Hepatocyte (in vitro differentiated cells): ENCODE data around the gene HCN2. TPM values are rescaled to one million over a fixed set of nuclear protein-coding genes. Genes with fewer than 3 reads are reported as not detected.

Experiments
- DNase-seq: peaks from one replicate; pipeline ENCODE4 v3.0.0-alpha.2; 2016; ENCODE audit warnings: low spot score
- H2AFZ ChIP-seq: fragments of 200-600 bp; sonication (generic); 2 replicates; pipeline ENCODE4 v1.6.0; 2016; ENCODE audit warnings: antibody characterized with exemption, mild to moderate bottlenecking
- H3K27ac ChIP-seq: fragments of 200-600 bp; sonication (generic); 2 replicates; pipeline ENCODE4 v1.5.1; 2016; ENCODE audit warnings: mild to moderate bottlenecking
- H3K27me3 ChIP-seq: fragments of 200-600 bp; sonication (generic); 2 replicates; pipeline ENCODE4 v1.6.1; 2016
- H3K36me3 ChIP-seq: fragments of 200-600 bp; sonication (generic); replicated peaks from 2 replicates; pipeline ENCODE4 v1.5.1; 2016; ENCODE audit warnings: low read depth; ENCODE audit not compliant: insufficient read depth
- H3K4me1 ChIP-seq: fragments of 200-600 bp; sonication (generic); 2 replicates; pipeline ENCODE4 v1.5.1; 2016; ENCODE audit warnings: mild to moderate bottlenecking, moderate library complexity; ENCODE audit not compliant: insufficient read depth
- H3K4me2 ChIP-seq: fragments of 200-600 bp; sonication (generic); 2 replicates; pipeline ENCODE4 v1.6.0; 2016
- H3K4me3 ChIP-seq: fragments of 200-600 bp; sonication (generic); 2 replicates; pipeline ENCODE4 v1.5.1; 2016; ENCODE audit warnings: mild to moderate bottlenecking
- H3K79me2 ChIP-seq: fragments of 200-600 bp; sonication (generic); 2 replicates; pipeline ENCODE4 v1.6.0; 2017; ENCODE audit warnings: mild to moderate bottlenecking
- H3K9me2 ChIP-seq: fragments of 200-600 bp; sonication (generic); replicated peaks from 2 replicates; pipeline ENCODE4 v1.6.0; 2017; ENCODE audit warnings: mild to moderate bottlenecking; ENCODE audit not compliant: insufficient read depth
- H3K9me3 ChIP-seq: fragments of 200-600 bp; sonication (generic); 2 replicates; pipeline ENCODE4 v1.5.1; 2016; ENCODE audit warnings: low read depth, mild to moderate bottlenecking
- H4K20me1 ChIP-seq: fragments of 200-600 bp; sonication (generic); 2 replicates; pipeline ENCODE4 v1.6.0; 2016; ENCODE audit warnings: mild to moderate bottlenecking; ENCODE audit not compliant: insufficient read depth, poor library complexity, severe bottlenecking
- EZH2 ChIP-seq: fragments of 200-600 bp; sonication (generic); IDR thresholded peaks from 2 replicates; pipeline ENCODE4 v1.6.1; 2016; ENCODE audit warnings: antibody characterized with exemption, mild to moderate bottlenecking, borderline replicate concordance
- EZH2phosphoT487 ChIP-seq: fragments of 200-600 bp; sonication (generic); IDR thresholded peaks from one replicate; pipeline ENCODE4 v1.6.1; 2018; ENCODE audit warnings: antibody characterized with exemption, mild to moderate bottlenecking, low read depth, moderate library complexity; ENCODE audit not compliant: unreplicated experiment, severe bottlenecking
- WGBS: methylation state at CpG from one replicate; pipeline ENCODE4 v1.1.6; 2016; ENCODE audit warnings: low lambda C conversion rate; ENCODE audit errors: missing lambda C conversion rate; 5-methylcytosine and 5-hydroxymethylcytosine counted together
- polyA plus RNA-seq: library from polyadenylated mRNA; unstranded; fragments of >200 nt; fragmentation: Nextera tagmentation; extraction: Ambion mirVana; gene quantifications from 2 replicates; pipeline ENCODE4 v1.2.1, GENCODE V29; 2016
- total RNA-seq: library from RNA; depleted of rRNA; stranded (reverse); fragments of >200 nt; gene quantifications from 2 replicates; pipeline ENCODE4 v1.2.3, GENCODE V29; 2014
- TF ChIP-seq, protein P1 (sequence below): fragments of 200-600 bp; sonication (generic); IDR thresholded peaks from 2 replicates; pipeline ENCODE4 v1.5.1; 2016; ENCODE audit warnings: antibody characterized with exemption, mild to moderate bottlenecking; ENCODE audit not compliant: poor library complexity

HCN2 gene
- total and polyA plus RNA-seq, 2 experiments from 2014 or later = 0.16 to 0.30 TPM

DNA sequence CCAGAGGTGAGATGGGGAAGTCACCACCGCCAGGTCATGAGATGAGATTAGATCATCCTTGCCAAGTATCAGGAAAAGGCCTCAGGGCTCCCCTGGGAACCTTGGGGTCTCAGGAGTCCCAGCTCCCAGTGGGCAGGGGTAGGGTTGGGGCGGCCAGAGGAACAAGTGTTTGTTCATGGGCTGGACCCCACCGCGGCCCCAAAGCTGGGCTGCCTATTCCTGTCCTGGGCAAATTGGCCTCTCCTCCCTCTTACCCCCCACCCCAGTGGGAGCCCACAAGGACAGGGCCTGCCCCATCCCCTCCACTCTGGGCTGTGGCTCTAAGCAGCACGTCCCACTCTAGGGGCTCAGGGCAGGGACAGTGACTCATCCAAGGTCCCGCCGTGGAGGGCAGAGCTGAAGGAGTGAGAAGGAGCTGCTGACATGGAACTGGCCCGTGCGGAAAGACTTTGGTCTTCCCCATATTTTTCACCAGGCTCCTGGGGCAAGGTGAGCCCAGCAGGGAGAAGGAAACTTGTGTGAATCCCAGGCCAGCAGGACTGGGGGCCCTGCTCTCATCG is 4.0 kb upstream of the HCN2 start:
- Histone ChIP-seq H3K4me2 (no peak overlapping the region), H3K79me2 (no peaks in the 10 kb centered on the region), H3K36me3 (no peaks in the 10 kb centered on the region), H3K9me2 (no peaks in the 10 kb centered on the region), H3K9me3 (no peaks in the 10 kb centered on the region), H2AFZ (no peak overlapping the region), H3K4me3 (no peak overlapping the region), H3K27me3 (peaks cover 19% of the 10 kb centered on the region), H3K4me1 (no peaks in the 10 kb centered on the region), H3K27ac (no peak overlapping the region), H4K20me1 (peaks cover 11% of the 10 kb centered on the region)
- TF ChIP-seq, protein P1, sequence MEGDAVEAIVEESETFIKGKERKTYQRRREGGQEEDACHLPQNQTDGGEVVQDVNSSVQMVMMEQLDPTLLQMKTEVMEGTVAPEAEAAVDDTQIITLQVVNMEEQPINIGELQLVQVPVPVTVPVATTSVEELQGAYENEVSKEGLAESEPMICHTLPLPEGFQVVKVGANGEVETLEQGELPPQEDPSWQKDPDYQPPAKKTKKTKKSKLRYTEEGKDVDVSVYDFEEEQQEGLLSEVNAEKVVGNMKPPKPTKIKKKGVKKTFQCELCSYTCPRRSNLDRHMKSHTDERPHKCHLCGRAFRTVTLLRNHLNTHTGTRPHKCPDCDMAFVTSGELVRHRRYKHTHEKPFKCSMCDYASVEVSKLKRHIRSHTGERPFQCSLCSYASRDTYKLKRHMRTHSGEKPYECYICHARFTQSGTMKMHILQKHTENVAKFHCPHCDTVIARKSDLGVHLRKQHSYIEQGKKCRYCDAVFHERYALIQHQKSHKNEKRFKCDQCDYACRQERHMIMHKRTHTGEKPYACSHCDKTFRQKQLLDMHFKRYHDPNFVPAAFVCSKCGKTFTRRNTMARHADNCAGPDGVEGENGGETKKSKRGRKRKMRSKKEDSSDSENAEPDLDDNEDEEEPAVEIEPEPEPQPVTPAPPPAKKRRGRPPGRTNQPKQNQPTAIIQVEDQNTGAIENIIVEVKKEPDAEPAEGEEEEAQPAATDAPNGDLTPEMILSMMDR = no peak
- TF ChIP-seq EZH2 (no peak), EZH2phosphoT487 (no peak)
- no peak for DNase-seq
- WGBS = 66% methylated on average over 7 of the region's 10 CpGs

GRCh38 chr19:588093-588740 is 1.5 kb upstream of the HCN2 start:
- Histone ChIP-seq H4K20me1 (no peaks in the 10 kb centered on the region), H3K27me3 (peaks cover 37% of the 10 kb centered on the region), H3K4me1 (no peaks in the 10 kb centered on the region), H3K27ac (no peak overlapping the region), H3K9me3 (no peaks in the 10 kb centered on the region), H2AFZ (no peak overlapping the region), H3K4me2 (no peak overlapping the region), H3K9me2 (no peaks in the 10 kb centered on the region), H3K36me3 (no peaks in the 10 kb centered on the region), H3K4me3 (no peak overlapping the region), H3K79me2 (no peaks in the 10 kb centered on the region)
- 34% methylated on average over 40 of the region's 41 CpGs for WGBS
- DNase-seq = peak; percentile 82
- TF ChIP-seq EZH2 = no peak
- TF ChIP-seq, protein P1 = peak; percentile 52

DNA sequence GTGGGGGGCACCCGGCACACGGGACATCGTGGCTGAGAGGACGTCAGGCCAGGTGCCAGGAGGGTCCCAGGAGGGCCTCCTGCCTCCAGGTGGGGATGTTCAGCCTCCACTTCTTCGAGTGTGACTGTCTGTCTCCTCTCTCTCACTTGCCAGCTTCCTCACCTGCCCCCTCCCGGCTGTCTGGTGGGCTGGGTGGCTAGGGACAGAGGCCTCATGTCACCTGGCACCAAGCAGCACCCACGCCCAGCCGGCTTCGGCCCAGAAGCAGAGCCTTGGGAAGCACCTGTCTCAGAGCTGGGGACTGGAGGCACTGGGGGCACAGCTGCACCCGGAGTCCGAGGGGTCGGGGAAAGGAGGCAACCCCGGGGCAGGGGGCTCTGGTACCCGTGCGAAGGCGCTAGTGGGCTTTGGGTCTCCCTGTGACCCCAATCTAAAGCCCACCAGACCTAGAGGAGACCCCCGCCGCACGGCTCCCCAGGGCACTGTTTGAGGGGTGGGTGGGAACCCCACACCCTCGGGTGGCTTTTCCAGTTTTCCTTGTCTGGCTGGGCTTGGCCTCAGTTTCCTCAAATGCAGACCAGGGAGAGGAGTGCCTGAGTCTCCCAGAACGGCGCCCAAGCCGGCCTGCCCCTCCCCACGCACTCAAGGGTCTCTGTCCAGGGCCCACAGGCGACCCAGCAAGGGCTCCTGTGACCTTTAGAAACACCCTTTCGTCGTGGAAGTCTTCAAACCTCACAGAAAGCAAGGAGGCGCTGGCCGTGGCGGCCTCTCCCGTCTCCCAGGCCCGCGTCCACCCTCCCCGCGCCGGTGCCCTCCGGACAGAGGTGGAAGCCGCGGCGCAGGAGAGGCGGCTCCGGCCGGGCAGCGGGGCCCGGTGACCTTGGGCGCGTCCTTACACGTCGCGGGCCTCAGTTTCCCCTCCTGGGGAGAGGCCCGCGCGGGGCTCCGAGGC is 664 bp upstream of the HCN2 start:
- no peak for DNase-seq
- H3K9me2 ChIP-seq = no peaks in the 10 kb centered on the region
- 24% methylated on average over 46 of the region's 54 CpGs for WGBS
- H3K27ac ChIP-seq = no peak overlapping the region
- no peaks in the 10 kb centered on the region for H3K4me1 ChIP-seq
- no peaks in the 10 kb centered on the region for H3K36me3 ChIP-seq
- H3K79me2 ChIP-seq = no peaks in the 10 kb centered on the region
- no peaks in the 10 kb centered on the region for H4K20me1 ChIP-seq
- no peak overlapping the region for H3K4me3 ChIP-seq
- H3K27me3 ChIP-seq = peaks cover 38% of the 10 kb centered on the region
- H3K4me2 ChIP-seq = peak overlapping the region; percentile 77
- TF ChIP-seq EZH2 = peak; percentile 54
- TF ChIP-seq, protein P1 = no peak
- H2AFZ ChIP-seq = no peak overlapping the region
- H3K9me3 ChIP-seq = no peaks in the 10 kb centered on the region
